Measurements from ENCODE around the gene CCDC88A. TPM values are rescaled to one million over a fixed set of nuclear protein-coding genes. Genes with fewer than 3 reads are reported as not detected.

Gene CCDC88A
- total RNA-seq, 1 experiment from 2014 or later = 84.5 TPM

DNA sequence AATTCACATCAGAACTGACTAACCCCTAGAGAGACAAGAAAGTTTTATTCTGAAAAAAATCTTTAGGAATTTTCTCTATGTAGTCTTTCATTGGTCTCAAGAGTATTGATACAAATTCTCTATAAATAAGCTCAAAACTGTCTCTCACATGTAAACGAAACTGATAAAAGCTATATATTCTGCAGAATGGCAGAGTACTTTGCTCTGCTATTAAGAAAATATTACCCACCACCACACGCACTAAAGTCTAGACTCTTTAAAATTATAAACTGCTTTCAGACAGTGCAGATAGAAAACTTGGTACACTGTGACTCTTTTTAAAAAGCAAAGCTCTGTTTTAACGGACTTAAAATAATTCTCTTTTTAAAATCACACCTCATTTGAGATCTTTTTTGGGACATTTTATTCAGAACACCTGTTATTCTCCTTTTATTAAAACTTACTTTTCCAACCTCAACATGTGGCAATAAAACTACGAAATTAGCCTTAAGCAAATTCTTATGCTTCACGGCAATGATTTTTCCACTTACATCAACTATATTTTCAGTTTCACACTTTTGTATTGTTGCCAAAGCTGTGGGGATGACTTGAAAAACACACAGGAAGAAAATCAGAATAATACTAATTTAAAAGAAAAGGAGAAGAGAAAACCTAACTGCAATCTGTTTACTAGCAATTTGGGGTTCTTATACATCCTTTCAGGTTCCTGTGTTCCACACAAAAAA, 58.0 kb downstream of the CCDC88A start:
- no peak overlapping the region for H3K27ac ChIP-seq (ENCODE audit: low read depth, low read length, poor library complexity, severe bottlenecking)
- H3K4me1 ChIP-seq (ENCODE audit: insufficient read depth, low read length, poor library complexity, severe bottlenecking) = no peaks in the 10 kb centered on the region
- intact Hi-C loops (cut with micrococcal nuclease; ENCODE audit: unreplicated experiment) = no loop called here
- no peak overlapping the region for H3K4me3 ChIP-seq (ENCODE audit: low read depth, low read length, poor library complexity, severe bottlenecking)
- no peaks in the 10 kb centered on the region for H3K27me3 ChIP-seq (replicated peaks; ENCODE audit: insufficient read depth, low read depth, low read length, poor library complexity)
- TF ChIP-seq, protein P1, sequence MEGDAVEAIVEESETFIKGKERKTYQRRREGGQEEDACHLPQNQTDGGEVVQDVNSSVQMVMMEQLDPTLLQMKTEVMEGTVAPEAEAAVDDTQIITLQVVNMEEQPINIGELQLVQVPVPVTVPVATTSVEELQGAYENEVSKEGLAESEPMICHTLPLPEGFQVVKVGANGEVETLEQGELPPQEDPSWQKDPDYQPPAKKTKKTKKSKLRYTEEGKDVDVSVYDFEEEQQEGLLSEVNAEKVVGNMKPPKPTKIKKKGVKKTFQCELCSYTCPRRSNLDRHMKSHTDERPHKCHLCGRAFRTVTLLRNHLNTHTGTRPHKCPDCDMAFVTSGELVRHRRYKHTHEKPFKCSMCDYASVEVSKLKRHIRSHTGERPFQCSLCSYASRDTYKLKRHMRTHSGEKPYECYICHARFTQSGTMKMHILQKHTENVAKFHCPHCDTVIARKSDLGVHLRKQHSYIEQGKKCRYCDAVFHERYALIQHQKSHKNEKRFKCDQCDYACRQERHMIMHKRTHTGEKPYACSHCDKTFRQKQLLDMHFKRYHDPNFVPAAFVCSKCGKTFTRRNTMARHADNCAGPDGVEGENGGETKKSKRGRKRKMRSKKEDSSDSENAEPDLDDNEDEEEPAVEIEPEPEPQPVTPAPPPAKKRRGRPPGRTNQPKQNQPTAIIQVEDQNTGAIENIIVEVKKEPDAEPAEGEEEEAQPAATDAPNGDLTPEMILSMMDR (conservative IDR thresholded peaks at IDR 0.05; ENCODE audit: low read depth, low read length) = no peak
- TF ChIP-seq EZH2 (IDR thresholded peaks at IDR 0.05; ENCODE audit: borderline replicate concordance, low read depth, low read length, poor library complexity, severe bottlenecking) = no peak
- DNase-seq (ENCODE audit: low spot score) = no peak
- BruUV-seq (replicated peaks) = no TSS peak
- no peaks in the 10 kb centered on the region for H3K9me3 ChIP-seq (ENCODE audit: low read depth, low read length, poor library complexity, severe bottlenecking)
- ChIA-PET CTCF (no interaction called here), POLR2A (ENCODE audit: low non-redundant PET) (no interaction called here)
- H3K36me3 ChIP-seq (ENCODE audit: insufficient read depth, low read length, poor library complexity, severe bottlenecking) = no peaks in the 10 kb centered on the region

DNA sequence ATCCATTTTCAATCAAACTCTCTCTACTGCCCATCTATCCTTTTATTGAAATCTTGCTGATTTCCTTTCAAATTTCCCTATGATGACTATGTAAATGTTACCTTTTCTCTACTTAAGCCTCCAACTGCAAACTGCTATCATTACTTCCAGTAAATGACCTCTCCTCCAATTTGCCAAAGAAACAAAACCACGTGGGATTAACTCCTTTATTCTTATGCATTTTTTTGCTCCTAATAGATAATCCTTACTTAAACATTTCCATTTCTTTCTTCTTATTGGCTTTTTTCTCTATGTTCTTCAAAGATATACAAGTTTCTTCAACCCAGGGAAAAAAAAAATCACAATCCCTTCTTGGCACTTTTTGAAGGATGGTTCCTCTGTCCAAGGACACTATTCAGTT, 61.2 kb downstream of the CCDC88A start:
- H3K27ac ChIP-seq (ENCODE audit: low read depth, low read length, poor library complexity, severe bottlenecking) = no peak overlapping the region
- CTCF ChIA-PET = no interaction called here

DNA sequence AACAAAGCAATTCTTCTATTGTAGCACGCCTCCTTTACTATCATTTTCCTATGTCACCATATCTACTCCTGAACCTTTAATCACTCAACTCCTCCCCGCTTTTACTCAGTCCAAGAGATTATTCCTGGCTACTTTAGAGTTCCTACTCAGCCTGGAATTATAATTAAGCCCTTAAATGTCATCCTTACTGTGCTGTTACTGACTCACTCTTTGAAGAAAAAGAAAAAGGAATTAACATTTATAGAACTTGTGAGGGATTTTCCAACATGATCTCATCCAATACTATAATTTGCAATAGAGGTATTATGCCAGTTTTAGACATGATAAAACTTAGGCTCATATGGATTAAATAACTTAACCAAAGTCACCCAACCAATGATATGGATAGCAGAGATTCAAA, 61.7 kb downstream of the CCDC88A start:
- peak; percentile 6 for DNase-seq (ENCODE audit: low spot score)
- Histone ChIP-seq H3K27me3 (replicated peaks; ENCODE audit: insufficient read depth, low read depth, low read length, poor library complexity) (no peaks in the 10 kb centered on the region), H3K27ac (ENCODE audit: low read depth, low read length, poor library complexity, severe bottlenecking) (no peak overlapping the region), H3K4me3 (ENCODE audit: low read depth, low read length, poor library complexity, severe bottlenecking) (no peak overlapping the region), H3K9me3 (ENCODE audit: low read depth, low read length, poor library complexity, severe bottlenecking) (no peaks in the 10 kb centered on the region), H3K4me1 (ENCODE audit: insufficient read depth, low read length, poor library complexity, severe bottlenecking) (no peaks in the 10 kb centered on the region), H3K36me3 (ENCODE audit: insufficient read depth, low read length, poor library complexity, severe bottlenecking) (peaks cover 10% of the 10 kb centered on the region)
- POLR2A ChIA-PET (ENCODE audit: low non-redundant PET) = no interaction called here
- CTCF ChIA-PET = no interaction called here
- no TSS peak for BruUV-seq (replicated peaks)
- intact Hi-C loops (cut with micrococcal nuclease; ENCODE audit: unreplicated experiment) = no loop called here
- no peak for TF ChIP-seq EZH2 (IDR thresholded peaks at IDR 0.05; ENCODE audit: borderline replicate concordance, low read depth, low read length, poor library complexity, severe bottlenecking)
- TF ChIP-seq, protein P1 (conservative IDR thresholded peaks at IDR 0.05; ENCODE audit: low read depth, low read length) = no peak

More for the DNA sequence above, 61.2 kb downstream of the CCDC88A start:
- no peak for TF ChIP-seq EZH2 (IDR thresholded peaks at IDR 0.05; ENCODE audit: borderline replicate concordance, low read depth, low read length, poor library complexity, severe bottlenecking)
- TF ChIP-seq, protein P1 (conservative IDR thresholded peaks at IDR 0.05; ENCODE audit: low read depth, low read length) = no peak
- no peaks in the 10 kb centered on the region for H3K9me3 ChIP-seq (ENCODE audit: low read depth, low read length, poor library complexity, severe bottlenecking)
- intact Hi-C loops (cut with micrococcal nuclease; ENCODE audit: unreplicated experiment) = no loop called here
- POLR2A ChIA-PET (ENCODE audit: low non-redundant PET) = no interaction called here
- BruUV-seq (replicated peaks) = no TSS peak
- no peak for DNase-seq (ENCODE audit: low spot score)
- no peak overlapping the region for H3K4me3 ChIP-seq (ENCODE audit: low read depth, low read length, poor library complexity, severe bottlenecking)
- no peaks in the 10 kb centered on the region for H3K27me3 ChIP-seq (replicated peaks; ENCODE audit: insufficient read depth, low read depth, low read length, poor library complexity)
- peaks cover 10% of the 10 kb centered on the region for H3K36me3 ChIP-seq (ENCODE audit: insufficient read depth, low read length, poor library complexity, severe bottlenecking)
- no peaks in the 10 kb centered on the region for H3K4me1 ChIP-seq (ENCODE audit: insufficient read depth, low read length, poor library complexity, severe bottlenecking)

Measured in A673 (cell line).